Lung microvascular endothelial cell (primary cell): ENCODE data around the gene MVD. TPM values are rescaled to one million over a fixed set of nuclear protein-coding genes. Genes with fewer than 3 reads are reported as not detected.
A peak's percentile ranks its signal among the peaks of the same experiment; 100 is the strongest.

Source experiments
- DNase-seq, 2 donors: peaks; one replicate each; pipeline versions ENCODE4 v3.0.0 to v3.0.0-alpha.2; 2010; ENCODE audit warnings: low read depth in 2 of 2
- total RNA-seq: library from RNA; depleted of rRNA; stranded (reverse); fragments of >200 nt; gene quantifications from 2 replicates; pipeline ENCODE4 v1.2.1, GENCODE V29; 2014

Gene MVD
- total RNA-seq, 1 donor from 2014 or later = 42.3 TPM

- no peak for DNase-seq
Measured at GRCh38 chr16:88627531-88628411, 35.1 kb downstream of the MVD start.

- no peak for DNase-seq
Measured at GRCh38 chr16:88626646-88627045, 36.2 kb downstream of the MVD start.

GRCh38 chr16:88624977-88625576 lies 37.8 kb downstream of the MVD start:
- no peak for DNase-seq

- DNase-seq = no peak
Measured at GRCh38 chr16:88624481-88624880, 38.4 kb downstream of the MVD start.

GRCh38 chr16:88623858-88624257 lies 39.0 kb downstream of the MVD start:
- DNase-seq = no peak

GRCh38 chr16:88622866-88623265 lies 40.0 kb downstream of the MVD start:
- DNase-seq = no peak

- DNase-seq = no peak
Measured at GRCh38 chr16:88622125-88622524, 40.8 kb downstream of the MVD start.

- DNase-seq = no peak
Measured at GRCh38 chr16:88619859-88620815, 42.8 kb downstream of the MVD start.

GRCh38 chr16:88618956-88619667 lies 43.8 kb downstream of the MVD start:
- DNase-seq = no peak

GRCh38 chr16:88618182-88618955 lies 44.5 kb downstream of the MVD start:
- no peak for DNase-seq

- DNase-seq = no peak
Measured at GRCh38 chr16:88617268-88618031, 45.4 kb downstream of the MVD start.

- DNase-seq = no peak
Measured at GRCh38 chr16:88616736-88617135, 46.2 kb downstream of the MVD start.

- DNase-seq = peak in 1 of 2 donors; percentile 34
Measured at GRCh38 chr16:88616320-88616719, 46.6 kb downstream of the MVD start.

- DNase-seq = no peak
Measured at GRCh38 chr16:88614818-88615580, 47.9 kb downstream of the MVD start.

GRCh38 chr16:88613911-88614817 lies 48.7 kb downstream of the MVD start:
- no peak for DNase-seq

GRCh38 chr16:88613293-88613692 lies 49.6 kb downstream of the MVD start:
- no peak for DNase-seq

GRCh38 chr16:88610909-88611812 lies 51.7 kb downstream of the MVD start:
- no peak for DNase-seq
